Renal cortex interstitium (tissue), 11 donors: ENCODE measurements around the gene PFKFB4. TPM values are rescaled to one million over a fixed set of nuclear protein-coding genes. Genes with fewer than 3 reads are reported as not detected.
"Not testable (repeated sequence)": the region's sequence is repeated elsewhere in the genome, so short reads cannot be mapped to it uniquely, and the experiment has no call there.

Experiments used
- DNase-seq, 11 donors: peaks; one replicate each; pipeline ENCODE4 v3.0.0-alpha.2; 2013; ENCODE audit warnings: low read depth in 9 of 11, low spot score in 4 of 11; ENCODE audit errors: extremely low read depth in 1 of 11
- polyA plus RNA-seq, 3 donors: library from polyadenylated mRNA; unstranded; fragments of 120-200 nt; gene quantifications; one replicate each; pipeline ENCODE4 v1.2.1, GENCODE V29; 2013; ENCODE audit not compliant: insufficient read length in 3 of 3

PFKFB4 gene
- polyA plus RNA-seq, 3 donors: 4.0 to 12.8 (median 5.2) TPM

DNA sequence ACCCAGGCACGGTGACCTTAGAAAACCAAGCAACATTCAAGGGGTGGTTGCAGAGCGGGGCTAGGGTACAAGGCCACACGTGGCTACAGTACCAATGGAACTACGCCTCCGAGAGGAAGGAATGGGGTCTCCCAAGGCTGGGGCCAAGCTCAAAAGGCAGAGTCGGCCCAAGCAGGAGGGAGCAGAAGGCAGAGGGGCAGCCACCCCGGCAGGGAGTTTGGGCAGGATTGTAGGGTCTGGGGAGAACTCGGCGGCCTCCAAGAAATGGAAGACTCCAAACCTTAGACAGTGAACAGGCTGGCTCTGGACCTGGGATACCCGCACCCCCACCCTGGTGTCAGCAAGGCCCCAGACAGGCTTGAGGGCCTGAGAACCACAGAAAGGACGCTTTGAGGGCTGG lies 81.4 kb downstream of the PFKFB4 start:
- DNase-seq: no peak

- no peak for DNase-seq
Observed at GRCh38 chr3:48474619-48475018, 82.0 kb downstream of the PFKFB4 start.

GRCh38 chr3:48474031-48474430 lies 82.6 kb downstream of the PFKFB4 start:
- not testable (repeated sequence) for DNase-seq

GRCh38 chr3:48473617-48473952 lies 83.0 kb downstream of the PFKFB4 start:
- no peak for DNase-seq

DNA sequence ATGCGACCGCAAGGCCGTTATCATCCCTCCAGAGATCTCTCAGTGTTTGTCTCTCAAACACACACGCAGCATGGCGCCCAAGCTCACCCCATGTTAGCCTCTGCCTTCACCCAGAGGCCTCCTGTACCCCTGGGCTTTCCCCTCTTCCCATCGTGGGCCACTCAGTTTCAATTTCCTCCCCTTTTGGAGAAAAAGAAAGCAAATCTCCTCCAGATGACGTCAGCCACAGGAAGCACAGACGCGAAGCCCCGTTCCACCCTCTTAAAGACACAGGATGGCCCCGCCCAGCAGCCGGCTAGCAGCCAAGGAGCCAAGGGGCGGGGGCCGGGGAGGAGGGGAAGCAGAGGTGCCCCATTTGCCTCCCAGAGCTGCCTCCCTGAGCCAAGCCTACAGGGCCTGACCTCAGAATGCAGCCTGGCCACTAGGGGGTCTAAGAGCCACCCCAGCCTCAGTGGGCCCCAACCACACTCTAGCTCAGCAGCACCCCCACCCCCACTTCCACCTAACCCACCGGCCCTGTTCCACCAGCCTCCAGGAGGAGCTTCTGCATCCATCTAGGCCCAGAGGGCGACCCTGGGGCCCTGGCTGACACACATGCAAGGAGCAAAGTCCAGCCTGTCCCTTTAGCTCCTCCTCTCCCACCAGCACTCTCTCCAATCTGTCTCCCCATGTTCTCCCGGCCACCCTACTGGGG lies 83.5 kb downstream of the PFKFB4 start:
- peak; percentile 72 to 91 (median 85) for DNase-seq

DNA sequence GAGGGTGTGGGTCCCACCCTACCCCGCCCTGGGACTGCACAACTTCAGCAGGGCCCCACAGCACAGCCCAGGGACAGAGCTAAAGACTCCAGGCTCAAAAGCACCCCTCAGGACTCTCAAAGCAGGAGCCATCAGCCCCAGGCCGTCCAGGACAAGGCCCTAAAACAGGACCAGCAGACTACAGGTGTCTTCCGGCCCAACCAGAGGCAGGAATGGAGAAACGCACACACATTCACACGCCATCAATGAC lies 84.0 kb downstream of the PFKFB4 start:
- no peak for DNase-seq

GRCh38 chr3:48470286-48470685 lies 86.3 kb downstream of the PFKFB4 start:
- no peak for DNase-seq

- no peak for DNase-seq
Observed at GRCh38 chr3:48469046-48469915, 87.3 kb downstream of the PFKFB4 start.

DNA sequence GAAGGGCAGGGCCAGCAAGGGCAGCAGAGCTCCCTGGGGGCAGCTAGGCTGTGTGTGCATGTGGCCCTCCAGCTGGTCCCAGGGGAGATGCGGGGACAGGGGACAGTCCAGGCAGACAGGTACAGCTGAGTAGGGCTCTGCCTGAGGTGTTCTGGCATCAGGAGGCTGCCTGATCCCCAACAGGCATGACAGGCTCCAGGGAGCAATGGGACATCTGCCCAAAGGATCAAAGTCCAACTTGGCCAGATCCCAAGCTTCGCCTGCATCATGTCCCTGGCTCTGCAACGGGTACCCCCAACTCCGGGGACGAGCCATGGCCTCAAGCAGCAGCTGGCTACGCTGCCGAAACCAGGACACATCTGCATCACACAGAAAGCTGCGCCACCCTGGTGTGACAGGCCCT lies 88.3 kb downstream of the PFKFB4 start:
- DNase-seq: no peak

Other genes starting within 250 kb of the PFKFB4 start
- gene SPINK8, start 223.1 kb downstream of the PFKFB4 start, polyA plus RNA-seq: under 1 TPM in 2 of 3 donors, not detected in 1; 0.24 to 0.61 TPM
- gene FBXW12, start 184.6 kb downstream of the PFKFB4 start, polyA plus RNA-seq: under 1 TPM; 0.50 to 0.77 (median 0.65) TPM
- gene PLXNB1, start 126.7 kb downstream of the PFKFB4 start, polyA plus RNA-seq: 100 to 1,000 TPM; 190 to 238 (median 200) TPM
- 10 to 100 TPM; 25.5 to 28.8 (median 26.2) TPM for gene CCDC51, start 116.7 kb downstream of the PFKFB4 start, polyA plus RNA-seq
- gene TMA7, start 116.5 kb downstream of the PFKFB4 start, polyA plus RNA-seq: 100 to 1,000 TPM; 264 to 326 (median 318) TPM
- gene ATRIP, start 110.1 kb downstream of the PFKFB4 start, polyA plus RNA-seq: 10 to 100 TPM; 12.7 to 14.9 (median 13.1) TPM
- 100 to 1,000 TPM in 2 of 3 donors, 10 to 100 TPM in 1; 93.2 to 120 (median 101) TPM for gene SHISA5, start 52.6 kb downstream of the PFKFB4 start, polyA plus RNA-seq
- gene UCN2, start 7.0 kb upstream of the PFKFB4 start, polyA plus RNA-seq: under 1 TPM; 0.26 to 0.41 (median 0.30) TPM
- 10 to 100 TPM; 15.5 to 31.0 (median 30.0) TPM for gene COL7A1, start 38.5 kb upstream of the PFKFB4 start, polyA plus RNA-seq
- gene UQCRC1, start 52.8 kb upstream of the PFKFB4 start, polyA plus RNA-seq: 100 to 1,000 TPM; 268 to 311 (median 285) TPM
- gene TMEM89, start 65.0 kb upstream of the PFKFB4 start, polyA plus RNA-seq: under 1 TPM in 1 of 3 donors, not detected in 2; 0.30 TPM
- 10 to 100 TPM; 26.8 to 33.9 (median 29.0) TPM for gene SLC26A6, start 78.7 kb upstream of the PFKFB4 start, polyA plus RNA-seq
- gene CELSR3, start 106.1 kb upstream of the PFKFB4 start, polyA plus RNA-seq: 1 to 10 TPM; 1.2 to 1.3 (median 1.2) TPM
- gene NCKIPSD, start 129.1 kb upstream of the PFKFB4 start, polyA plus RNA-seq: 10 to 100 TPM; 15.1 to 23.4 (median 20.0) TPM
- gene IP6K2, start 160.4 kb upstream of the PFKFB4 start, polyA plus RNA-seq: 100 to 1,000 TPM; 201 to 262 (median 238) TPM